ENCODE data around the gene SNX5.

SNX5 gene

GRCh38 chr20:17968366-17969277, at the start of gene SNX5, which contains the start of gene MGME1:
Gene SNX5, minus strand, starts transcription at chr20:17968794. Its CDS starts 369 bp downstream, at chr20:17968425.
Gene MGME1, plus strand, starts transcription at chr20:17969018. Its CDS starts 842 bp downstream, at chr20:17969860.
- H3K4me3 ChIP-seq, result peak within 1 kb of the TSS; percentile 75 to 88 (median 84)

GRCh38 chr20:18018100-18018499, 49.5 kb upstream of the SNX5 start:
- H3K27ac ChIP-seq, result no peak overlapping the region
- no peak overlapping the region for H3K4me3 ChIP-seq

More at GRCh38 chr20:17968366-17969277, at the start of gene SNX5, which contains the start of gene MGME1:
- H3K27ac ChIP-seq, result peak within 1 kb of the TSS; percentile 82 to 99 (median 97)

GRCh38 chr20:18016772-18017171, 48.2 kb upstream of the SNX5 start:
- Histone ChIP-seq H3K4me3 (no peak overlapping the region), H3K27ac (no peak overlapping the region)

- H3K27ac ChIP-seq, result no peak overlapping the region
Measured at GRCh38 chr20:18014411-18014810, 45.8 kb upstream of the SNX5 start.

GRCh38 chr20:18012901-18013300, 44.3 kb upstream of the SNX5 start:
- Histone ChIP-seq H3K4me3 (no peak overlapping the region), H3K27ac (no peak overlapping the region)

More at GRCh38 chr20:18014411-18014810, 45.8 kb upstream of the SNX5 start:
- H3K4me3 ChIP-seq, result no peak overlapping the region

GRCh38 chr20:18011951-18012645, 43.5 kb upstream of the SNX5 start:
- no peak overlapping the region for H3K4me3 ChIP-seq
- H3K27ac ChIP-seq, result no peak overlapping the region

- Histone ChIP-seq H3K27ac (no peak overlapping the region), H3K4me3 (no peak overlapping the region)
Measured at GRCh38 chr20:18011482-18011881, 42.9 kb upstream of the SNX5 start.

- Histone ChIP-seq H3K4me3 (no peak overlapping the region), H3K27ac (no peak overlapping the region)
Measured at GRCh38 chr20:18009116-18009515, 40.5 kb upstream of the SNX5 start.

- no peak overlapping the region for H3K4me3 ChIP-seq
- H3K27ac ChIP-seq, result no peak overlapping the region
Measured at GRCh38 chr20:18007534-18008292, 39.1 kb upstream of the SNX5 start.

GRCh38 chr20:18006684-18007083, 38.1 kb upstream of the SNX5 start:
- Histone ChIP-seq H3K4me3 (no peak overlapping the region), H3K27ac (no peak overlapping the region)

- Histone ChIP-seq H3K4me3 (no peak overlapping the region), H3K27ac (no peak overlapping the region)
Measured at GRCh38 chr20:18005990-18006364, 37.4 kb upstream of the SNX5 start.

GRCh38 chr20:18005170-18005989, 36.8 kb upstream of the SNX5 start:
- no peak overlapping the region for H3K4me3 ChIP-seq
- H3K27ac ChIP-seq, result no peak overlapping the region

GRCh38 chr20:18004384-18005031, 35.9 kb upstream of the SNX5 start:
- H3K4me3 ChIP-seq, result no peak overlapping the region
- H3K27ac ChIP-seq, result no peak overlapping the region

- H3K4me3 ChIP-seq, result no peak overlapping the region
- H3K27ac ChIP-seq, result no peak overlapping the region
Measured at GRCh38 chr20:18003897-18004296, 35.3 kb upstream of the SNX5 start.

- peak overlapping the region in 7 of 21 experiments; percentile 11 to 65 (median 21) for H3K27ac ChIP-seq
- no peak overlapping the region for H3K4me3 ChIP-seq
Measured at GRCh38 chr20:18001131-18001921, 32.7 kb upstream of the SNX5 start.

- Histone ChIP-seq H3K4me3 (no peak overlapping the region), H3K27ac (no peak overlapping the region)
Measured at GRCh38 chr20:17999566-17999965, 31.0 kb upstream of the SNX5 start.

GRCh38 chr20:17998446-17998845, 29.9 kb upstream of the SNX5 start:
- no peak overlapping the region for H3K27ac ChIP-seq
- H3K4me3 ChIP-seq, result no peak overlapping the region

Data from skin epidermis (tissue), 12 donors.